CD14-positive monocyte (primary cell): ENCODE results near the gene TFEB. TPM values are rescaled to one million over a fixed set of nuclear protein-coding genes. Genes with fewer than 3 reads are reported as not detected.

ENCODE experiments used
- DNase-seq, 3 donors: peaks; one replicate each; pipeline ENCODE4 v3.0.0-alpha.2; 2011 to 2022
- H2AFZ ChIP-seq: 2 replicates; pipeline ENCODE4 v1.6.0; 2012; ENCODE audit warnings: mild to moderate bottlenecking, low read depth, low read length, inconsistent platforms; ENCODE audit not compliant: insufficient read depth, poor library complexity, severe bottlenecking
- H3K27ac ChIP-seq, 2 donors: 1 replicate in 1 of 2; 2 replicates in 1 of 2; pipeline ENCODE4 v1.5.1; 2012 to 2013; ENCODE audit warnings: low read length in 2 of 2, control low read depth in 1 of 2, inconsistent platforms in 1 of 2, low read depth in 1 of 2, mild to moderate bottlenecking in 1 of 2
- H3K27me3 ChIP-seq, 2 donors: one replicate each; pipeline versions ENCODE4 v1.6.0 to v1.6.1; 2011 to 2013; ENCODE audit warnings: low read length in 2 of 2; ENCODE audit not compliant: control insufficient read depth in 2 of 2, insufficient read depth in 2 of 2
- H3K36me3 ChIP-seq, 2 donors: replicated peaks in 1 of 2; 1 replicate in 1 of 2; 2 replicates in 1 of 2; pipeline versions ENCODE4 v1.5.1 to v1.6.1; 2012 to 2013; ENCODE audit warnings: low read length in 2 of 2, control low read depth in 1 of 2, inconsistent platforms in 1 of 2, mild to moderate bottlenecking in 1 of 2; ENCODE audit not compliant: insufficient read depth in 2 of 2, control insufficient read depth in 1 of 2
- H3K4me1 ChIP-seq, 2 donors: 1 replicate in 1 of 2; 2 replicates in 1 of 2; pipeline versions ENCODE4 v1.5.1 to v1.6.1; 2012 to 2013; ENCODE audit warnings: low read length in 2 of 2, control low read depth in 1 of 2, inconsistent platforms in 1 of 2, mild to moderate bottlenecking in 1 of 2, moderate library complexity in 1 of 2; ENCODE audit not compliant: insufficient read depth in 2 of 2, control insufficient read depth in 1 of 2
- H3K4me2 ChIP-seq: replicated peaks from 2 replicates; pipeline ENCODE3; 2012; ENCODE audit warnings: low read length, moderate library complexity, mild to moderate bottlenecking; ENCODE audit not compliant: poor library complexity, severe bottlenecking; ENCODE audit errors: extremely low read depth
- H3K4me3 ChIP-seq, 3 experiments: fragments of 200-600 bp in 1 of 3; sonication (generic) in 1 of 3; replicated peaks in 1 of 3; 1 replicate in 2 of 3; 2 replicates in 1 of 3; pipeline ENCODE4 v1.5.1; 2011 to 2013; ENCODE audit warnings: low read length in 3 of 3, mild to moderate bottlenecking in 3 of 3, control low read depth in 2 of 3, low read depth in 2 of 3, inconsistent platforms in 1 of 3, moderate library complexity in 1 of 3
- H3K79me2 ChIP-seq: 2 replicates; pipeline ENCODE4 v1.6.0; 2012; ENCODE audit warnings: mild to moderate bottlenecking, control low read depth, inconsistent platforms, low read length, moderate library complexity; ENCODE audit not compliant: insufficient read depth
- H3K9ac ChIP-seq: 2 replicates; pipeline ENCODE4 v1.6.0; 2017; ENCODE audit warnings: low read length, mild to moderate bottlenecking; ENCODE audit not compliant: insufficient read depth, poor library complexity, severe bottlenecking
- H3K9me3 ChIP-seq, 2 donors: replicated peaks in 1 of 2; 1 replicate in 1 of 2; 2 replicates in 1 of 2; pipeline versions ENCODE4 v1.5.1 to v1.6.1; 2012 to 2013; ENCODE audit warnings: low read length in 2 of 2, control low read depth in 1 of 2; ENCODE audit not compliant: control insufficient read depth in 1 of 2, insufficient read depth in 1 of 2
- H4K20me1 ChIP-seq: 2 replicates; pipeline ENCODE4 v1.6.0; 2012; ENCODE audit warnings: mild to moderate bottlenecking, low read length, control low read depth, moderate library complexity; ENCODE audit not compliant: insufficient read depth
- H3K27ac Mint-ChIP-seq, 7 donors: one replicate each; pipeline ENCODE4 v1.8.0; 2020; ENCODE audit warnings: mild to moderate bottlenecking in 7 of 7, mixed read lengths in 7 of 7, moderate library complexity in 6 of 7, inconsistent platforms in 2 of 7
- H3K27me3 Mint-ChIP-seq, 3 donors: one replicate each; pipeline ENCODE4 v1.8.0; 2021 to 2022; ENCODE audit warnings: low read depth in 3 of 3, mild to moderate bottlenecking in 3 of 3, mixed read lengths in 3 of 3, moderate library complexity in 3 of 3, inconsistent platforms in 1 of 3
- H3K36me3 Mint-ChIP-seq, 2 donors: one replicate each; pipeline ENCODE4 v1.8.0; 2020; ENCODE audit warnings: mixed read lengths in 2 of 2, inconsistent platforms in 1 of 2, mild to moderate bottlenecking in 1 of 2
- H3K4me1 Mint-ChIP-seq: one replicate; pipeline ENCODE4 v1.8.0; 2020; ENCODE audit warnings: mild to moderate bottlenecking, mixed read lengths
- H3K4me3 Mint-ChIP-seq, 2 donors: one replicate each; pipeline ENCODE4 v1.8.0; 2020; ENCODE audit warnings: mild to moderate bottlenecking in 2 of 2, mixed read lengths in 2 of 2, moderate library complexity in 1 of 2
- H3K9me3 Mint-ChIP-seq, 7 donors: one replicate each; pipeline ENCODE4 v1.8.0; 2020 to 2022; ENCODE audit warnings: mixed read lengths in 7 of 7, mild to moderate bottlenecking in 6 of 7, moderate library complexity in 6 of 7, inconsistent platforms in 2 of 7
- CTCF ChIP-seq: fragments of 200-600 bp; IDR thresholded peaks from one replicate; pipeline ENCODE4 v1.8.0; 2022; ENCODE audit warnings: antibody characterized with exemption, mild to moderate bottlenecking
- WGBS: methylation state at CpG from one replicate; pipeline ENCODE4 v1.1.5; 2013; ENCODE audit warnings: missing lambda C conversion rate; ENCODE audit not compliant: insufficient coverage; 5-methylcytosine and 5-hydroxymethylcytosine counted together
- intact Hi-C, 2 donors: fragments of 100-400 bp; cut with micrococcal nuclease; formaldehyde crosslinking; loops; one replicate each; pipeline versions ENCODE4 v1.15.0 to v1.15.1; 2023
- polyA plus RNA-seq, 3 donors: library from polyadenylated mRNA; depleted of rRNA in 1 of 3; unstranded in 2 of 3; stranded (reverse) in 1 of 3; fragments of 300-500 nt in 2 of 3; fragments of >200 nt in 1 of 3; fragmentation: Illumina TruSeq in 2 of 3; gene quantifications; 1 replicate in 2 of 3; 2 replicates in 1 of 3; pipeline ENCODE4 v1.2.3, GENCODE V29; 2012 to 2021

The TFEB gene
- polyA plus RNA-seq, 3 donors, result 42.6 to 60.0 (median 55.0) TPM

GRCh38 chr6:41733707-41734665 is 1.4 kb downstream of the TFEB start:
- H3K36me3 Mint-ChIP-seq, result peaks cover 26 to 33% of the 10 kb centered on the region in 2 donors
- H2AFZ ChIP-seq, result peak overlapping the region; percentile 70
- no peaks in the 10 kb centered on the region for H3K9me3 ChIP-seq
- H3K27me3 ChIP-seq, result no peaks in the 10 kb centered on the region
- H3K9ac ChIP-seq, result peak overlapping the region; percentile 84
- 2% methylated on average over 68 of the region's 73 CpGs for WGBS
- peaks cover 52% of the 10 kb centered on the region for H4K20me1 ChIP-seq
- H3K9me3 Mint-ChIP-seq, result no peaks in the 10 kb centered on the region
- H3K4me3 Mint-ChIP-seq, result peak overlapping the region; percentile 88 to 92
- peak; percentile 57 to 69 (median 64) for DNase-seq
- intact Hi-C loops, result loop anchor here (2.0 to 10.0 kb wide), 3 partner anchors 27 to 659 kb away; partner anchors contain the start of genes NFYA (in 1 of the 2), OARD1 (in 1 of the 2) and TOMM6 (in 1 of the 2)
- peaks cover 47 to 52% of the 10 kb centered on the region in 2 donors for H3K4me1 ChIP-seq
- H3K4me1 Mint-ChIP-seq, result peaks cover 50% of the 10 kb centered on the region
- H3K36me3 ChIP-seq, result peaks cover 8 to 18% of the 10 kb centered on the region in 2 donors
- H3K4me2 ChIP-seq, result peak overlapping the region; percentile 95
- H3K27me3 Mint-ChIP-seq, result peaks cover 0 to 5% (median 2%) of the 10 kb centered on the region in 3 donors
- H3K27ac ChIP-seq, result peak overlapping the region; percentile 78 to 84
- peaks cover 56% of the 10 kb centered on the region for H3K79me2 ChIP-seq
- H3K27ac Mint-ChIP-seq, result peak overlapping the region; percentile 83 to 95 (median 93)
- peak overlapping the region; percentile 66 to 88 (median 87) for H3K4me3 ChIP-seq
- no peak for TF ChIP-seq CTCF

GRCh38 chr6:41733360-41733706 is 2.1 kb downstream of the TFEB start:
- 75% methylated on average over 11 of the region's 11 CpGs for WGBS
- H2AFZ ChIP-seq, result no peak overlapping the region
- peaks cover 0 to 5% (median 2%) of the 10 kb centered on the region in 3 donors for H3K27me3 Mint-ChIP-seq
- TF ChIP-seq CTCF, result no peak
- H3K27me3 ChIP-seq, result no peaks in the 10 kb centered on the region
- peaks cover 62% of the 10 kb centered on the region for H3K79me2 ChIP-seq
- peak overlapping the region; percentile 88 to 92 for H3K4me3 Mint-ChIP-seq
- H3K9ac ChIP-seq, result peak overlapping the region; percentile 84
- DNase-seq, result no peak
- intact Hi-C loops, result loop anchor here in 1 of 2 donors (10.0 kb wide), 1 partner anchor 659 kb away; the partner anchor contains the start of genes NFYA and OARD1
- peaks cover 27 to 39% of the 10 kb centered on the region in 2 donors for H3K36me3 Mint-ChIP-seq
- H3K4me1 ChIP-seq, result peaks cover 54 to 58% of the 10 kb centered on the region in 2 donors
- H4K20me1 ChIP-seq, result peaks cover 58% of the 10 kb centered on the region
- H3K27ac Mint-ChIP-seq, result peak overlapping the region; percentile 3 to 95 (median 93)
- H3K9me3 ChIP-seq, result no peaks in the 10 kb centered on the region
- H3K4me3 ChIP-seq, result peak overlapping the region; percentile 66 to 88 (median 87)
- H3K27ac ChIP-seq, result peak overlapping the region; percentile 74 to 84
- peak overlapping the region; percentile 95 for H3K4me2 ChIP-seq
- peaks cover 57% of the 10 kb centered on the region for H3K4me1 Mint-ChIP-seq
- peaks cover 8 to 25% of the 10 kb centered on the region in 2 donors for H3K36me3 ChIP-seq
- H3K9me3 Mint-ChIP-seq, result no peaks in the 10 kb centered on the region
